ENCODE results near the gene HOXA7.

Gene HOXA7

GRCh38 chr7:27154901-27155815 is 1.3 kb downstream of the HOXA7 start:
- no peak for TF ChIP-seq SIN3A (IDR thresholded peaks at IDR 0.05; ENCODE audit: borderline replicate concordance, insufficient read depth, low read length)
- TF ChIP-seq TAF1 (IDR thresholded peaks at IDR 0.05; ENCODE audit: borderline replicate concordance, insufficient read depth, low read length), result no peak
- no peak for TF ChIP-seq POLR2AphosphoS5 (IDR thresholded peaks at IDR 0.05; ENCODE audit: low read depth, low read length)
- TF ChIP-seq FOXP2 (optimal IDR thresholded peaks at IDR 0.05; ENCODE audit: borderline replicate concordance, extremely low read depth, extremely low read length, insufficient read depth), result no peak

- TF ChIP-seq SIN3A (IDR thresholded peaks at IDR 0.05; ENCODE audit: borderline replicate concordance, insufficient read depth, low read length), result no peak
Observed at GRCh38 chr7:27154369-27154768, 2.1 kb downstream of the HOXA7 start.

- TF ChIP-seq TAF1 (IDR thresholded peaks at IDR 0.05; ENCODE audit: borderline replicate concordance, insufficient read depth, low read length), result no peak
- no peak for TF ChIP-seq REST (IDR thresholded peaks at IDR 0.05; ENCODE audit: insufficient read depth in 1 of 2, low read depth in 2 of 2, low read length in 2 of 2)
- TF ChIP-seq POLR2AphosphoS5 (IDR thresholded peaks at IDR 0.05; ENCODE audit: low read depth, low read length), result no peak
- TF ChIP-seq SIN3A (IDR thresholded peaks at IDR 0.05; ENCODE audit: borderline replicate concordance, insufficient read depth, low read length), result no peak
- TF ChIP-seq FOXP2 (optimal IDR thresholded peaks at IDR 0.05; ENCODE audit: borderline replicate concordance, extremely low read depth, extremely low read length, insufficient read depth), result no peak
Observed at GRCh38 chr7:27153526-27153925, 2.9 kb downstream of the HOXA7 start.

- TF ChIP-seq TAF1 (IDR thresholded peaks at IDR 0.05; ENCODE audit: borderline replicate concordance, insufficient read depth, low read length), result no peak
- no peak for TF ChIP-seq SIN3A (IDR thresholded peaks at IDR 0.05; ENCODE audit: borderline replicate concordance, insufficient read depth, low read length)
- no peak for TF ChIP-seq POLR2AphosphoS5 (IDR thresholded peaks at IDR 0.05; ENCODE audit: low read depth, low read length)
- no peak for TF ChIP-seq REST (IDR thresholded peaks at IDR 0.05; ENCODE audit: insufficient read depth in 1 of 2, low read depth in 2 of 2, low read length in 2 of 2)
- no peak for TF ChIP-seq FOXP2 (optimal IDR thresholded peaks at IDR 0.05; ENCODE audit: borderline replicate concordance, extremely low read depth, extremely low read length, insufficient read depth)
Observed at GRCh38 chr7:27152816-27153442, 3.5 kb downstream of the HOXA7 start.

GRCh38 chr7:27151931-27152815 is 4.3 kb downstream of the HOXA7 start, which contains the start of gene HOXA3:
Gene HOXA3, minus strand, starts transcription at chr7:27152583. Its CDS starts 41,943 bp downstream, at chr7:27110640.
- TF ChIP-seq FOXP2 (optimal IDR thresholded peaks at IDR 0.05; ENCODE audit: borderline replicate concordance, extremely low read depth, extremely low read length, insufficient read depth) (no peak), TAF1 (IDR thresholded peaks at IDR 0.05; ENCODE audit: borderline replicate concordance, insufficient read depth, low read length) (no peak), POLR2AphosphoS5 (IDR thresholded peaks at IDR 0.05; ENCODE audit: low read depth, low read length) (no peak), REST (IDR thresholded peaks at IDR 0.05; ENCODE audit: insufficient read depth in 1 of 2, low read depth in 2 of 2, low read length in 2 of 2) (no peak), SIN3A (IDR thresholded peaks at IDR 0.05; ENCODE audit: borderline replicate concordance, insufficient read depth, low read length) (no peak)
